Midbrain (tissue), 1 donor: Measurements from ENCODE around the gene FLOT2.
"Not testable (repeated sequence)": the region's sequence is repeated elsewhere in the genome, so short reads cannot be mapped to it uniquely, and the experiment has no call there.

Experiments
- DNase-seq: peaks from one replicate; lab custom pipeline; 2025; lab: John Stamatoyannopoulos, UW

Gene FLOT2

GRCh38 chr17:28916302-28916934 lies 18.9 kb upstream of the FLOT2 start:
- DNase-seq: peak; percentile 46

- no peak for DNase-seq
Measured at GRCh38 chr17:28912938-28913333, 15.4 kb upstream of the FLOT2 start.

- peak; percentile 16 for DNase-seq
Measured at GRCh38 chr17:28912281-28912937, 14.9 kb upstream of the FLOT2 start.

GRCh38 chr17:28911411-28912045 lies 14.0 kb upstream of the FLOT2 start:
- no peak for DNase-seq

- no peak for DNase-seq
Measured at GRCh38 chr17:28910534-28910933, 13.0 kb upstream of the FLOT2 start.

GRCh38 chr17:28908640-28909167 lies 11.2 kb upstream of the FLOT2 start:
- DNase-seq: no peak

- DNase-seq: no peak
Measured at GRCh38 chr17:28907709-28908475, 10.4 kb upstream of the FLOT2 start.

- no peak for DNase-seq
Measured at GRCh38 chr17:28906706-28907438, 9.3 kb upstream of the FLOT2 start.

- no peak for DNase-seq
Measured at GRCh38 chr17:28906276-28906675, 8.7 kb upstream of the FLOT2 start.

GRCh38 chr17:28904800-28905199 lies 7.3 kb upstream of the FLOT2 start:
- no peak for DNase-seq

- DNase-seq: not testable (repeated sequence)
Measured at GRCh38 chr17:28903546-28903841, 6.0 kb upstream of the FLOT2 start.

- peak; percentile 82 for DNase-seq
Measured at GRCh38 chr17:28902819-28903545, 5.4 kb upstream of the FLOT2 start, which contains the start of gene DHRS13. Gene DHRS13, minus strand, starts transcription at chr17:28903079. Its CDS starts 135 bp downstream, at chr17:28902944.

- peak; percentile 49 for DNase-seq
Measured at GRCh38 chr17:28901866-28902818, 4.6 kb upstream of the FLOT2 start.

- no peak for DNase-seq
Measured at GRCh38 chr17:28900986-28901726, 3.6 kb upstream of the FLOT2 start.

- DNase-seq: no peak
Measured at GRCh38 chr17:28899212-28899815, 1.8 kb upstream of the FLOT2 start.

- DNase-seq: no peak
Measured at GRCh38 chr17:28898527-28898955, 1.0 kb upstream of the FLOT2 start.

- peak; percentile 34 for DNase-seq
Measured at GRCh38 chr17:28897769-28898526, 415 bp upstream of the FLOT2 start.

- no peak for DNase-seq
Measured at GRCh38 chr17:28896491-28896883, 1.0 kb downstream of the FLOT2 start.
